ENCODE measurements around the gene SMG6.
A peak's percentile ranks its signal among the peaks of the same experiment; 100 is the strongest.
"Not testable (repeated sequence)": the region's sequence is repeated elsewhere in the genome, so short reads cannot be mapped to it uniquely, and the experiment has no call there.

The SMG6 gene

DNA sequence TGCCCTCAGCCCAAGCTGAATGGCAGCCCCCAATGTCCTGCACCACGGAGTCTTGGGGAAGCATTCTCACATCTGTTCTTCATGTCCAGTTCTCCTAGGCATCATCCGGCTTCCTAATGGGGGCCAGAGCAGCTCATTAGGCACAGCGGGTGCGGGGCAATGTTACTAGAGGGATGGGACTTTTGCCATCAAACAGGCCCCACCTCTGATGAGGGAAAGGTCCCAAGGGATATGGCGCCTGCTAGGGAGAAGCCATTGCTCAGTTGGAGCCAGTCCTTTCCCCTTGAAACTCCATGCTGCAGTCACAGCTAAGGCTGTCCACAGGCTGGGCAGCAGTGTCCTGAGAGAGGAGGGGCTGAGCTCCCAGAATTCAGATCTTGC, 275.4 kb downstream of the SMG6 start:
- no peak for DNase-seq (ENCODE audit: low read depth in 3 of 3)

DNA sequence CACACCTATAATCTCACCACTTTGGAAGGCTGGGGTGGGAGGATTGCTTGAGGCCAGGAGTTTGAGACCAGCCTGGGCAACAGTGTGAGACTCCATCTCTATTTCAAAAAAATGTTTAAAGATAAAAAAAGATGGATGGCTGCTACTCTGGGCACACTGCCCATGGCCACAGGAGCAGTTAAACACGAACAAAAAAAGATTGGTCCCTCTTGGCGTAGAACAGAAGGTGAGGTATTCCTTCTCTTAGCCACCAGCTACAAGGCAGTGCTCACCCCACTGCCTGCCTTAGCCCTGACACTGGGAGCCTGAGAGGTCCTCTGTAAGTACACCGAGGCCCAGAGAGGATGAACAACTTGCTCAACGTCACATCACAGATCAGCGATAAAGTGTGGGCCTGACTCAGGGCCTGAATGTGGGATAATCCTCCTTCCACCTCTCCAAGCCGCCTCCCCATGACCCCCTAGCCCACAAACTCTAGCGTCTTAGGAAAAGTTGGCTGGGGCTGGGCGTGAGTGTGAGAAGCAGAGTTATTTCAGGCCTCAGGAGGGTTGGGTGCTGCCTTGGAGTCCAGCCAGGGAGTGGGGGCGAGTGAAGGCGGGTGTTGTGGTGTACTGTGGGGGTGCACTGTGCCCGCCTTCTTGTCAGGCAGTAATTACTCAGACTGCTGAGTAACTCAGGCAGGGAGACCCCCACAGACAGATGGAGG, 275.9 kb downstream of the SMG6 start:
- no peak for DNase-seq (ENCODE audit: low read depth in 3 of 3)

DNA sequence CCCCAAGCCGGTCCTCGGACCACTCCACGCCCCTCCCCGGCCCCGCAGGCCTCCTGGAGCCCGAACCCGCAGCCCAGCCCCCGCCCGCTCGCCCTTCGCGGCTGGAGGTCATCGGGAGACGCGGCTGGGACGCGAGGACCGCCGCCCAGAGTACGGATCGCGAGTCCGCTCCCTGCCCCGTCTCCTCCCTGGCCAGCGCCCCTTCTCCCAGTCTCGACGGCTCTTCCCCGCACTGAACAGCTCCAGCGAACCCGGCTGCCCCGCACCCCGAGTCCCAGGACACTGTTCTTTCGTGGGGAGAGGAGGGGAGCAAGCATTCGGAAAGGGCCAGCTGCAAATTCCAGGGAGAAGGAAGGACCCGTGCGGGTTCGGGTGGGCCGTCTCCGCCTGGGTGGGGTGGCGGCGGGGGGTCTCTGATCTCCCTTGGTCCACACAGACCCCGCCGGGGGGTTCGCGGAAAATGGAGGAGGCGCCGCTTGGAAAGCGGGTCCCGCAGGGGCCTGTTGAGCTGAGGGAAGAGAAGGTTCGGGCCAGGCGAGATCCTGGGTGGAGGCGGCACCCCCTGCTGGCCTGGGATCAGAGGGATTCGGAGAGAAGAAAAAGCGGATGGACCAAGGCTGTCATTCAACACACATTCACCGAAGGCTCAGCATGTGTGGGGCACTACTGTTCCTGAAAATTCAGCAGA, 277.8 kb downstream of the SMG6 start:
- DNase-seq (ENCODE audit: low read depth in 3 of 3), result peak in 1 of 3 experiments; percentile 26

DNA sequence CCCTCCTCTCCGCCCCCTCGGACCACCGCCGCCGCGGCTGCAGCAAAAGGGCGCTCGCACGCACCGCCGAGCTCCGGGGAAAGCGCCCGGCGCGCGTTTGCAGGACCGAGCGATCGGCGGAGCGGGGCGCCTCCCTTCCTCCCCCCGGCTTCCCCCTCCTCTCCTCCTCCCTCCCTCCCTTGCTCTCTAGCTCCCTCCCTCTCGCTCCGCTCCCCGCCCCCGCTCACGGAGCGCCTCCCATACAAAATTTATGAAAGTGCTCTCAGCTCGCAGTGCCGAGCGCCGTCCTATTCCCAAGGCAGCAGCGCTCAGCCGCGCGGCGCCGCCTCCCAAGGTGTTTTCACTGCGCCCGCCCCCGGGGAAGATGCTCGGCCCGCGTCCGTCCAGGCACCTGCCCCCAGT, 278.4 kb downstream of the SMG6 start, which contains the start of gene RTN4RL1:
RTN4RL1 (minus strand) TSS at position 115 of the 402 bp plus-strand sequence. CDS start 469 bp downstream, outside the sequence.
- peak; percentile 36 to 68 (median 47) for DNase-seq (ENCODE audit: low read depth in 3 of 3)

DNA sequence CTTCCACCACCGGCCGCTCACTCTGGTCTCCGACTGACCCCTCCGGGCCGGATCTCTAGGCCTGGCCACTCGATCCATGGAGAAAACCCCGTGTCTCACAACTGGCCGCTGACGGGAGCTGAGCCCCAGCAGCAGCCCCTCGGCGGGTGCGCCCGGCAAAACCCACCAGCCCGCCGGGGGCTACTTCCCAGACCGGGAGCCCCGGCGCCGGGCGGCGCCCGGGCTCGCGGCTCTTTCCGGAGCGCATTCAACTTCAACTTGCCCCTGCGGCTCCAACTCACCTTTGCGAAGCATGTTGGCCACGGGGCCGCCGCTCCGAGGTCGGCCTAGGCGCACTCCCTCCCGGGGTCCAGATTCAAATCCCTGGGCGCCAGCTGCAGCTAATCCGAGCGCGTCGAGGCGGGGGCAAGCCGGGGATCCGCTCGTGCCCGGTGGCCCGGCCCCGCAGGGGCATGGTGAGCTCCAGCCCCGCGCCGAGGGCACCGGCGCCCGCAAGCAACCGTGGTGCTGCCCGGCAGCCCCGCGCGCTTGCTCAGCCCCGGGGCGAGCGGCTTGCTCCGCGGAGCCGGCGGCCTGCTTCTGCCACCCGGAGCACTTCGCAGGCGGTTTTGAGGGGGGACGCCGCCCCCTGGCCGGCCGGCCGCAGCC, 278.9 kb downstream of the SMG6 start:
- DNase-seq (ENCODE audit: low read depth in 3 of 3), result no peak

DNA sequence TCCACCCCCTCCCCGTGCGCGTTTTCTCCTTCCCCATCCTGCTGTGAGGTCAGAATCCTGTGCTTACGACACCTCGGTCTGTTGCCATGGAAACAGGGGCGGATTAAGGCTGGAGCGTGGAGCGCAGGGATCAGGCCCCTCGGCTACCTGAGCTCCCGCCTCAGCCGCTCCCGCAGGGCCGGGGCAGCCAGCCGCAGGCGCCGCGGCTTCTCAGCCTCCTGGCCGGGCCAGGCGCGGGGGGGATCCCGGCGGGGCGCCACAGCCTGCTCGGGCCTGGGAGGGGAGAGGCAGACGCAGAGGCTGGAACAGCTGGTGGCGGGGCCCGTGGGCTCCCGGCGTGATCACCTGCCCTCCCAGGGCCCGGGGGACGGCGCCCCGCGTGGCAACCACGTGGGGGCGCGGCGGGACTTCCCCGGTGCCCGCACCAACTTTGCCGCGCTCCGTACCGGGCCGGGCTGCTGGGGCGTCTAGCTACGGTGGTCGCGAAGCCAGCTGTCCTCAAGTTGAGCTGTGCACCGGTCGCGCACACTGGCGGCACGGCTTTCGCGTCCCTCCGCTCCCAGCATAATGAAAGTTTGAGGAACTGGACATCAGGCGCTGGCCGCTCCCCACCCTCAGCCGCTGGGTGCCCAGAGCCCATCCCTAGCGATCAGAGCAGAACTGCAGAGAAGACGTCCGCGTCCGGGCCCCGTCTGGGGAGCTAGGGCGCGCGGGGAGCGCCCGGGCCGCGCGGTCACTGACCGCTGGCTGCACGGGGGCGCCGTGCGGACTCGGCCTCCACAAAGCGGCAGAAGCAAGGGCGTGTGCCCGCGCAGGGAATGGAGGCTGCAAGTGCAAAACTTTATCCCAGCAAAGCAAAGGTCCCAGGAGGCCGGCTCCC, 279.7 kb downstream of the SMG6 start:
- DNase-seq (ENCODE audit: low read depth in 3 of 3), result peak in 1 of 3 experiments; percentile 28

DNA sequence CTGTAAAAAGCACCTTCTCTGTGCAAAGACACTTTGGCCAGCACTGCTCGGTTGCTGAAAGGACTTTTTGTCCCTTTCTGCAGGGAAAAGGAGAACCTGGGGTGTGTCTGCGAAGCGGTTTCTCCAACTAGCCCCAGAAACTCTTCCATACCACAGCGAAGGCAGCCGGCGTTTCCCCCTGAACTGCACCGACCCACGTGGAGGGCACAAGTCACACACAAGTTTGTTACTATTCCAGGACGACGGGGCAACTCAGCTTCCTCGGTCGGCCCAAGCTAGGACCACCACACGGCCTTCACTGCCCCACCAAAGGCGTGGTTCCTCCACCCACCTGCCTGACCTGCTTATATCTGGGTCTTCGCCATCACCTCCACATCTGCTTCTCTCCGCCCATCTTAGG, 280.3 kb downstream of the SMG6 start:
- no peak for DNase-seq (ENCODE audit: low read depth in 3 of 3)

DNA sequence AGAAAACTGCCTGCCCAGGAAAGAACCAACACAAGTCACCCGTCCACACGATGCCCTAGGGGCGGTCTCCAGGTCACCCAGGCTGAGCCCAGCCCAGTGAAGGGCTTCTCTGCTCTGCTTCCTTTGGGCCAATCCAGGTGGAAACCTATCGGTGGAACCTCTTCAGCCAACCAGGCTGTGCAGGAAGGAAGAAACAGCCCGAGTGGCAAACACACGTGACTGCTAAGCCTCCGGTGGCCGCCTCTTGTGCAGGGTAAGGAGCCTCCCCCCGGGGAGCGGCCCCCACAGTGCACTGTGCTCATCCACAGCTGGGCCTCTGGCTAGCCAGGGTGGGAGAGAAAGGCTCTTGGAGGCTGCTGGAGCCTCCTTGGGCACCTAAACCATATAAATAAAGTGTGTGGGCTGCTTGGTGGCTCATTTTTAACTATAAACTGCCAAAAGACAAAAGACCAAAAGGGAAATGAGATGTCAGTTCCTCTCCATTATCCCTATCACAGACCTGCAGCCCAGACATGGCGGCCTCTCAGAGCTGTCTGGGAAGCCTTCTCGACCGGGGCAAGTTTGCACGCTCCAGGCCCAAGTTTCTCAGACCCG, 280.8 kb downstream of the SMG6 start:
- DNase-seq (ENCODE audit: low read depth in 3 of 3), result no peak

DNA sequence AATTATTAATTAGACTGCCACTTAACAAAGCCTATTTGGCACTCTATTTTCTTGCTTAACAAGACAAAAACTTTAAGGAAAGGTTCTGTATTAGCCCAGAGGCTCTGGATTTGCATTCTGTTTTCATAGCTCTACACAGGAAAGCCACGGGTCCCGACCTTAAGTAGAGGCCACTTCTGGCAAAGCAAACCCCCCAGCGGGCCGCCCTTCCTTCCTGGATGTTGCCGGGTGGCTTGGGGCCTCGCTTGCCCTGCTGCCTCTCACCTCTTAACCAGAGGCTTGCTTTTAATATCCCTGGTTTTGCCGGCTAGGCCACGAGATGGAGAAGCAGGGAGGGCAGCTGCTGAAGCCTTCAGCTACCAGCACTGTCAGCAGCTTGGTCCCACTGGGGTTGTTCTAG, 282.9 kb downstream of the SMG6 start:
- no peak for DNase-seq (ENCODE audit: low read depth in 3 of 3)

DNA sequence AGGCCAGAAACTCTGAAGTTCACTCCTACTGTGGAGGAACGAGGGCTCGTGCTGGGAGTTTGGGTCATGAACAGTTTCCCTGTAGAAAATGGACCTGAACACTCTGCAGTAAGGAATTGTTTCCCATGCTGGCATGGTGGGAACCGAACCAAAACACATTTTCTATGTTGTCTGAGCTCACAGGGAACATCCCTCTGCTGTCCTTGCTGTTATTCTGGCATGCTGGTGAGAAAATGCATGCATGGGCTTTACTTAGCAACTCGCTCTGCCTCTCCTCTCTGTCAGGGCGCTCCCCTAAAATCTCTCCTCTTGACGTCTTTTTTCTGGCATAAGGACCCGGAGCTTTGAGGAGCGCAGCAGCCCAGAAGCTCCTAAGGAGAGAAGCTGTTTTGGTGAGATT, 283.9 kb downstream of the SMG6 start:
- DNase-seq (ENCODE audit: low read depth in 3 of 3), result no peak

DNA sequence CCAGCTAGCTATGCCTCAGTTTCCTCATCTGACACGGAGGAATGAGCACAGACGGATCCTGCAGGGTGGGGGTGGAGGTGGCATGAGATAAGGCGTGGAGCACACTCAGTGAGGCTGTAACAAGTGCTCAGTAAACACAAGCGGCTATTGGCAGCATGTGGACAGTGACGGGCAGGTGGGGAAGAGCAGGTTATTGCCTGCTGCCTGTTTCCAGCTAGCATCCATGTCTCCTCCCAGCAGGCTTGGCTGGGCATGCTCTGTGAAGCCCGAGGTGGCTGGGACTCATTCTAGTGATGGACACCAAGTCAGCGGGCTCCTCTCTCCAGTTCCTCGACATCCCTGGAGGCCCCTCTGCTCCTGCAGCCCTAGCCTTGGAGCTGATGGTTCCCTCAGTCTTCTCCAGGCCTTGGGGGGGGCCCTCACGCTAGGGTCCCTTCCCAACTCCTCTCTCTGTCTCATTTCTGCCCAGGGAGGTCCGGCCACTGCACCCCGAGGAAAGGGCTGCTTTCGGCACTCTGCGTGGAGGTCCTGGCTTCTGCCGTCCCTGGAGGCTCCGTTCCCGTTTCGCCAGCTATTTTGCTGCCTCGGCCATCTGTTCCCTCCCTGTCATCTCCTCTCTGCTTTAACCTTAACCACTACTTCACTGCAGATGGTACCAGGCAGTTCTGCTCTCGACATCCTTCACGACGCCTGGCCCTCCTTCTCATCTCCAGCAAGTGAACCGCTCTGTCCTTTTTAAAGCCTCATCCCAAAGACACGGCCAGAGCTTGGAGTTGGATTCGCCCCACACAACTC, 284.7 kb downstream of the SMG6 start:
- no peak for DNase-seq (ENCODE audit: low read depth in 3 of 3)

DNA sequence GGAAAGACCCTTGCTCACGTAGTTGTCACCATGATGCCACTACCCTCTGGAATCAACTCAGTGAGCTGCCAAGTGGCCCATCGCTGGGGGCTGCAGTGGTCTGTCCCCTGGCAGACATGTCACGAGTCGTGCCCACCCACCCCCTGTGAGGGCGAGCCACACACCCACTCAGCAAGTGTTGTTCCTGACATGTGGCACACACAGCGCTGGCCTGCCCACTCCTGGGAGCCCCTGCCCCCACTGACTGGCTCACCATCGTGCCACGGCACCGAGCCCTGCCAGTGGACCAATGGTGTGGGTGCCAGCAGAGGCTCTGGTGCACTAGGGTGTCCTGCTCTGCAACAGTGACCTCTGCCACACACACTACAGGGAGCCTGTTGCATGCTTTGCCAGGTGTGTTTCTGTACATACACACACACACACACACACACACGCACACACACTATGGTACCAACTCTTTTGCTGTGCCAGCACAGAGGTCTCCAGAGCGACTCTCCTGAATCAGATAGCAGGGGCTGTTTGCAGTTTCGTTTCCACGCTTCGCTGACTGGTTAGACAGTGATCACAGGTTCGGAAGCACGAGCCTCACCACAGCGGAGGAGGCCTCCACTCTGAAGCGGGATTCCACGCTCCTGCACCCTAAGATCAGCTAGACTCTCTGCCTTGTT, 286.2 kb downstream of the SMG6 start:
- DNase-seq (ENCODE audit: low read depth in 3 of 3), result no peak

DNA sequence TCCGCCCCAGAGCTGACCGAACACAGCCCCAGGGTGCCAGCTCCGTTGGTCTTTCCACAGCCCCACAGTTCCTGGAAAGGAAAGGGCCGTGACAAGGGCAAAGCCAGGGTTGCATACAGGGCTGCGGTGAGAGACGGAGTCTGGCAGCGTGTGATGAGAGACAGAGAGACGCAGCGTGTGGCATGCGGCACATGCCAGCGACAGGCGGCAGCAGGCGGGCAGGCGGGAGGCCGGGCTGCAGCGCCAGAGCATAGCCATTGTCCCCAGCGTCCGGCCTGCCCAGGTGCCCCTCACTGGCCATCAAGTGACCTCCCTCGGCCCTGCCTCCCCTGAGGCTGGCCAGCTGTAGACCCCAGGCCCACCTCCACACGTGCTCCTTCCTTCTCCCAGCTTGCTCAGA, 287.1 kb downstream of the SMG6 start:
- DNase-seq (ENCODE audit: low read depth in 3 of 3), result no peak

DNA sequence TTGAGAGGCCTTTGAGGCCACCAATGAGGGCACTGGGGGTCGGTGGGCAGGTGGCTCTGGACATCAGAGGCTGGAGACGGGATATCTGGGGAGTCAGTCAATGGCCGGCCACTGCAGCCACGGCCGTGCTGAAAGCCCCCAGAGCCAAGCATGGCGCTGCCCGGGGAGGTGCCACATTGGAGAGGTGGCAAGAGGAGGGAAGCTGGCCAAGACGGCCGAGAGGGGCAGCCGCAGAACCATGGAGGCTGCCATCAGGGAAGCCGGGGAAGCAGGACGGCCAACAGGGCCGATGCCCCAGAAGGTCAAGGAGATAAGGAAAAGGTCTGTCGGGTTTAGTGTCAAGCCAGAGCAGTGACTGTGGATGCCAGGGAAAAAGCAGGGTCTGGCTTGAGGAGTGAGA, 288.3 kb downstream of the SMG6 start:
- no peak for DNase-seq (ENCODE audit: low read depth in 3 of 3)

DNA sequence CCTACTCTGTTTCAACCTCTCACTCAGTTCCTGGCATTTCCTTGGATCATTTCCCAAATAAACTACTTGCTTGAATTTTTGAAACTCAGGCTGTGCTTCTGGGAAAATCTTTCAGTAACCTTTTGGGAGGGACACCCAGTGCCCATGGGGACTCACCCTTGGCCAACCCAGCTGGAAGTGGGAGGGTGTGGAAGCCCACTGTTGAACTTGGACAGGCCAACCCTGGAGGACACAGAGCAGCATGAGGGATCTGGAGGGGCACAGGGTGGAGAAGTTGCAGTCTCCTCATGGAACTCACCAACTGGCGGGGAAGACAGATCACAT, 289.6 kb downstream of the SMG6 start:
- DNase-seq (ENCODE audit: low read depth in 3 of 3), result no peak

DNA sequence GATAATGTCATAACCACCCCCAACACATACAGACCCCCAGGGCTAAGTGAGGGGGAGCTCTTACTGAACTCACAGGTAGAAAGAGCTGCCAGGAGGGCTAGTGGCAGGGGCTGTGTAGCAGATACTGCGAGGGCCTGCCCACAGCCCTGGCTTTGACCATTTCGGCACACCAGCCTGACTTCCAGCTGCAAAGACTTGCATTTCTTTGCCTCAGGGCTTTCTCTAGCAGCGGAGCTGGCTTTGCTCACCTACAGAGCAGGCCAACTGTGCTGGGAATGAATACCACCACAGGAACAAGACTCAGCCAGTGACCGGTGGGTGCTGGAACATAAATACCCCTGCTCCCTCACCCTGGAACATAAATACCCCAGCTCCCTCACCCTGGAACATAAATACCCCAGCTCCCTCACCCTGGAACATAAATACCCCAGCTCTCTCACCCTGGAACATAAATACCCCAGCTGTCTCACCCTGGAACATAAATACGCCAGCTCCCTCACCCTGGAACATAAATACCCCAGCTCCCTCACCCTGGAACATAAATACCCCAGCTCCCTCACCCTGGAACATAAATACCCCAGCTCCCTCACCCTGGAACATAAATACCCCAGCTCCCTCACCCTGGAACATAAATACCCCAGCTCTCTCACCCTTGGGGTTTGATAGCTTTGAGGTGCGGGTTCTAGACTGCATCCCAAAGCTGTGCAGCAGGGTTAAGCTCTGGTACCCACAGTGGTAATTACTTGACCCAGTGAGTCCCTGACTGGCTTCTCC, 290.2 kb downstream of the SMG6 start:
- DNase-seq (ENCODE audit: low read depth in 3 of 3), result not testable (repeated sequence)

DNA sequence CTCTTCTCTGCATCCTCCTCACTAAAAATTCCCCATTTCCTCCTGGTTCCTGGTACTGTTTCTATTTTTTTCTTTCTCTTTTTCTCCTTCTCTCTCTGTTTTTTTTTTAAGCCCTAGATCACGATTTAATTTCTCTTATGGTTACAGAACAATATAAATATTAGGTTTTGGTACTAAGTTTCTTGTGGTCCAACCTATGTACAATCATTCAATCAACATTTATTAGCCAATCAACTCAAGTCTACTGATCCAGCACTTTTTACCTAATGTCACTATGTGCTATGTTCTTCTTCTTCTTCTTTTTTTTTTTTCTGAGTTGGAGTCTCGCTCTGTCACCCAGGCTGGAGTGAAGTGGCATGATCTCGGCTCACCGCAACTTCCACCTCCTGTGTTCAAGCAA, 291.1 kb downstream of the SMG6 start:
- no peak for DNase-seq (ENCODE audit: low read depth in 3 of 3)

DNA sequence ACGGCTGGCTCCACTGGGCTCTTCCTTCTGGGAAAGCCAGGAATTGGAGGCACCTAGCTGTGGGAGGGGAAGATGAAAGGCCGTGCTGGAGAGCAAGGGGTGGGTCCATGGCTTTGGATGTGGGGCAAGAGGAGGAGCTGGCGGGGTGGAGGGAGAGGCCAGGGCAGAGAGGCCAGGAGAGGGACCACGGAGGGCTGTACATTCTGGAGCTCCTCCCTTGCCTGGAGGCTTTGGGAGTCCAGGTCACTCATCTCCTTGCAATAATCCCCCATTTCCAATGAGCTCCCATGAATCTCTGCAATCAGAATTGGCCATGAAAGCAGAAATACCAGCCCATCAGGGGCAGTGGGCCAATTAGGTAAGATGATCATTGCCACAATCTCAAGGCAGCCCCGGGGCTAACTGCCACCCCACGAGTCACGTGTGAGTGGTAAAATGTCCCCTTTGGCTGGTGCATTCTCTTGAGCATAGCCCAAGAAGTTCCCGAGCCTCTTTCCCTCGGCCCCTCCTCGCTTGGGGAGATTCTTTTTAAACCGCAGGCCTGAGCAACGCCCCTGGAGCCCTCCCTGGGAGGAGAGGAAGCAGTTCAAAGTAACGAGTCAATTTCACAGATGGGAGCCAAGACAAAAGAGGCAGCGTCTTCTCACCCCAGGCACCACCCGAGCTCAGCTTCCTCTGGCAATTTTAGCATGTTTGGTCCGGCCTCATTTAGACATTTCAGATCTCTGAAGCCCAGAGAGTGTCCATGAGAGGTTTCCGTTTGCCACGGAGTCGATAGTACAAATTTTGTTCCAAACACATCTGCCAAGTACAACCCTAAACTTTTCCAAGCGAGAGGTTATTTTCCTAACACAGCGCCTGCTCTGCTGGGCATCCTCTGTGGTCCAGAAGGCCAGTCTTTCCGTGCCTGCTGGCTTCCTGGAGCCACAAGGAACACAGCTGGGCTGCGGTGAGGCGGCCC, 291.9 kb downstream of the SMG6 start:
- DNase-seq (ENCODE audit: low read depth in 3 of 3), result no peak
